SW480 (cell line): ENCODE data around the gene PKP2.
"Not testable (repeated sequence)": the region's sequence is repeated elsewhere in the genome, so short reads cannot be mapped to it uniquely, and the experiment has no call there.

Source experiments
- DNase-seq: peaks from one replicate; pipeline ENCODE4 v3.0.0-alpha.2; 2016; ENCODE audit warnings: low spot score

Gene PKP2

DNA sequence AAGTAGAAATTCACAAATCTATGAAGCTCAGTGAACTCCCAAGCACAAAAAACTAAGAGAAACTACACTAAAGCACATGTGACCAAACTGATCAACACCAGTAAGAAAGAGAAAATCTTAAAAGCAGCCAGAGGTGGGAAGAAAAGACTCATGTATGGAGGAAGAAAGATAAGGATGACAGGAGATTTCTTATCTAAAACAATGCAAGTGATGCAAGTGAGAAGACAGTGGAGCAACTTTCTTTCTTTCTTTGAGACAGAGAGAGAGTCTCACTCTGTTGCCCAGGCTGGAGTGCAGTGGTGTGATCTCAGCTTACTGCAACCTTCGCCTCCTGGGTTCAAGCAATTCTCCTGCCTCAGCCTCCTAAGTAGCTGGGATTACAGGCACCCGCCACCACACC lies 34.9 kb downstream of the PKP2 start:
- not testable (repeated sequence) for DNase-seq

GRCh38 chr12:32860192-32860591 lies 36.4 kb downstream of the PKP2 start:
- DNase-seq: no peak

- DNase-seq: no peak
These were observed 37.2 kb downstream of the PKP2 start for GRCh38 chr12:32859389-32859788.

- DNase-seq: no peak
These were observed 41.9 kb downstream of the PKP2 start for GRCh38 chr12:32854716-32855115.

DNA sequence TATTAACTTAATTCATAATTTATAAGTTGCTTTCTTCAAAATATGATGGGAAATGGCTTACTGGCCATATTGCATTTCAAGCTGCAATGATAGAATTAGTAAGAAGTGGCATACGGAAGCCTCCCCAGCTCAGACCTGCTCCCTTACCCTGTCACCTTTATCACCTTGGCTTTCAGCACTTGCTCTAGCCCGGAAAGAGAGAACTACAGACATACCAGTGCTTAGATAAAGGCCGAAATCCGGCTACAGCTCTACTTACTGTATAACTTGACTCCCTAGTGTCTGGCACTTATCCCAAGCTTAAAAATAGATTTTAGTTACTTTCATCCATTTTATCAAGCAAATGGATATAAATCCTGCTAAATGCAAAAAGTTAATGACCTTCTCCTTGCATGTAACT lies 42.5 kb downstream of the PKP2 start:
- DNase-seq: no peak

- no peak for DNase-seq
These were observed 49.3 kb downstream of the PKP2 start for GRCh38 chr12:32847287-32847686.

DNA sequence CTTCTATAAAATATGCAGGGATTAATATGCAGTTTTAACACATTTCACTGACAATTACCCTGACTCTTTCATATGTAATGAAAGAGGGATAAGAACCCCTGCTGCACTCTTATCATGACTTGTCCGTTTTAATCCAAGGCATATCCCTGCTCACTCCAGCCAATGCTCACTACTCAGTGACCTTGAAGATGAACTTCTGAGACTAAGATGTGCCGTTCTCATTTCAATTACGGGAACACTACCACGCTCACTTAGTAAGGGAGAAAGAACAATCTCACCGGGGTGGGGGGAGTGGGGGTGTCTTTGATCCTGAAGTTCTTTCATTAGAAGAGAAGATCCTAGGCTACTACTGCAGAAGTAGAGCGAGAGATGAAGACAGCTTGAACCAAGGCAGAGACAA lies 50.5 kb downstream of the PKP2 start:
- DNase-seq: no peak

DNA sequence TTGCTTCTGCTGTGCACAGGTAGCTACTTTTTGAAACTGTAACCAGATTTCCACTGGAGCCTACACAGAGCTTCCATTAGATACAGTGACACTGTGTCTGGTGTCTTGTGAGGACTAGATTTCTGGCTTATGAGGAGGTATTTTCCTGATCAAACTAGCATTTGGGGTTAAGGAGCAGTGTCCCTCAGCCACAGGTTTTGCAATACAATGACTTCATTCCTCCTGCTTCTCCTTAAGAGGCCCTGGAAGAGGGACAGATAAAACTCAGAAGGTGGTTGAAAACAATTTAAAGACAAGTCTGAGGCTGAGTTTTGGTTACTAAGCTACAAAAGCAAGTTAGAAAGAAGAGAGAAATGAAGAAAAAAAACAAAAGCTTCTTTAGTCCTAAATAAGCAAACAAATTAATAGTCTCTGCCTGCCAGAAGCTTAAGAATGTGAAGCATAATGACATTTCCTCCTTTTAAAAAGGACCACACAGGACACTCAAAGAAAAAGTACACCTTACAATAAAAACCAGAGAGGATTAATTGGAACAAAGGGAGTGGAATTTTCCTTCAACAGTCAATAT lies 53.0 kb downstream of the PKP2 start:
- DNase-seq: no peak

GRCh38 chr12:32841061-32841460 lies 55.5 kb downstream of the PKP2 start:
- no peak for DNase-seq

- DNase-seq: no peak
These were observed 56.7 kb downstream of the PKP2 start for GRCh38 chr12:32839828-32840227.

DNA sequence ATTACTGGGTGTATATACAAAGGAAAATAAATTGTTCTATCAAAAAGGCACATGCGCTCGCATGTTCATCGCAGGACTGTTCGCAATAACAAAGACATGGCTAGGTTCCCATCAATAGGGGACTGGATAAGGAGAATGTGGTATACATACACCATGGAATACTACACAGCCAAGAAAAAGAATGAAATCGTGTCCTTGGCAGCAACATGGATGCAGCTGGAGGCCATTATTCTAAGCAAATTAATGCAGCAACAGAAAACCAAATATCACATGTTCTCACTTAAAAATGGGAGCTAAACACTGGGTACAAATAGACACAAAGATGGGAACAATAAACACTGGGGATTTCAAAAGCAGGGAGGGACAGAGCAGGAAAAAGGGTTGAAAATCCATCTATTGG lies 58.6 kb downstream of the PKP2 start:
- DNase-seq: no peak

DNA sequence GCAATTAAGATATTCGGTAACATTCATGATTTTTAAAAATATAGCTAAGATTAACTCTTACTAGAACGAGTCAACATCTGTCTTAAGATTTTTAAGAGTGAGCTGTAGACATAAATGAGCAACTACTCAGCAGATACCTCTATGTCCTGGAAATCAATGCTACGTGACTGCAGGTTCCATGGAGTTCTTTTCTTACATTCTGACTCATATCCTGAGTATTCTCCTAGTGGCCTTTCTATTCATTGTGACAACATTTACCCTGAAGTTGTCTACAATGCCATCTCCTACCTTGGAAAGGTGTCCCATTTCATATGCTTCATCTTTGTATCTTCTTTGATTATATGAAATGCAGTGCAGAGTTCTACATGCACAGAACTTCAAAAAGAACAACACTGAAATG lies 59.9 kb downstream of the PKP2 start:
- no peak for DNase-seq

DNA sequence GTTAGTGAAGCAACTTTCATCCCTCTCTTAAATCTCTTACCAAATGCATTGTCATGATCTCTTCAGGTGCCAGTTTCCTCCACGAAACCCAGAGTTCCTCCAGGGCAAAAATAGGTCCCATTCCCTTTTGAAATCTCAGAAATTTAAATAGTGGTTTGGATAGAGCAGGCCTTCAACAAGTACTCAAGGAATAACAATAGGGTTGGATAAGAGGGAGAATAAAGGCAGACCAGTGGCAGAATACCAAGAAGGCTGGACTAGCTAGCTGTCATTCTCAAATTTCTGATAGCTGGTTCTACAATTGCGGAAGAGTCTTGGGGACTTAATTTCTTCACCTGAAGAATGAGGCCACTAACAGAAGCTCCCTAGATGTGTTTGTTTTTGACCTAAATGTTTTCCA lies 62.5 kb downstream of the PKP2 start:
- no peak for DNase-seq

DNA sequence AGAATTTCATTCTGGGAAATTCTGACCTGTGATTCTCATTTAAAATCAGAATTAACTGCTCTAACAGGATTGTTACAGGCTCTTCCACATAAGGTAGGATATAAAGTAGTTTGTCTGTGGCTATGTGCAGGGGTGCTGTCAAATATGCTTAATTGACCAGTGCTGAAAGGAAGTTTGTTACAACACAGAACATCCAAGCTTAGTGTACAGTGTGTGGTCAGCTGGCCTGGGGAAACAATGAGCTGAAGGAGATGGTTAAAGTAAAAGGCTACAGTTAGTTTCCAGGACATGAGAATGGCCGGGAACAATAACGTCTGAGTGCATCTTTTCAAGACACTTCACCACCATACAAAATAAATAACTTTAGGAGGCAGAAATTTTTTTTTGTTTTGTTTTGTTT lies 68.0 kb downstream of the PKP2 start:
- DNase-seq: no peak

GRCh38 chr12:32828120-32828519 lies 68.5 kb downstream of the PKP2 start:
- no peak for DNase-seq

DNA sequence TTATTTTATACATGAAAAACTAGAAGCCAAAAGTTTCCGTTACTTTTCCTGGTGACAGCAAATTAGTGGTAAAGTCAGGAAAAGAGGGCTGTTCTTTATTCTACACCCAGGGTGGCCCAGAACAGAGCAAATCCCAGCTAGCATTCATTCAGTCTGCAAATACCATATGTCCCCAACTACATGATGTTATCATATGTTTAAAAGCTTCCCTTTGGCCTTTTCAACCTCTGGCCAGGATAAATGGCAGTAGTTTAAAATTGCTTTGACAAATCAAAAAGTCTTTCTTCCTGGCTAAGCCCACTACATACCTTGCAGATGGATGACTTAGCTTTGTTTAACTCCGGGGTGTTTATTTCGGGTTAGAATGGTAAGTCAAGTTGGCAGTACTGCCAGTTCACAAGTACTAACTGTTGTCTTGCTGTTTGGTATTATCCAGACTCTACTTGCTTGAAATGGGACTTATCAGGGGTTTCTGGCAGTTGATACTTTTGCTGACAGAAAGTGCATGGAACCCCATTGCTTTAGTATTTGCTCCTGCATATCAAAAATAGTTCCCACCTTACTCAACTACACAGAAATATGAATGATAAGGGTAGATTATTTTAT lies 69.7 kb downstream of the PKP2 start:
- DNase-seq: no peak

GRCh38 chr12:32824596-32824995 lies 72.0 kb downstream of the PKP2 start:
- DNase-seq: no peak

DNA sequence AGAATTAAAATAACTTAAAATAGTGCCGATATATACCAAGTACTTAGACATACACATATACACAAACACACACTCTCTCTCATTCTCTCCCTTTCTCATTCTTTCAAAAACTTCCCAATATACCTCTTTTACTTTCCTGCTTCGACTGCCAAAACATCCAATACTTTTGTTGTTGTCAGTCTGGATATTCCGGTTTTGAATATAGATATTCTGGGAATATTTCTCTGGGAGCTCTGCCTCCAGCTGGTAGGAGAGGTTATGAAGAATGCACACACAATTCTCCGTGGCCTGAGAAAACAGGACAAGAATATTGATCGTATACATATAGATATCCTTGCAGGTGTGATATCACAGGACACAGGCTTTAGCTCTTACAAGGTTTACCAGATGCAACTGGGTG lies 74.2 kb downstream of the PKP2 start:
- DNase-seq: no peak

DNA sequence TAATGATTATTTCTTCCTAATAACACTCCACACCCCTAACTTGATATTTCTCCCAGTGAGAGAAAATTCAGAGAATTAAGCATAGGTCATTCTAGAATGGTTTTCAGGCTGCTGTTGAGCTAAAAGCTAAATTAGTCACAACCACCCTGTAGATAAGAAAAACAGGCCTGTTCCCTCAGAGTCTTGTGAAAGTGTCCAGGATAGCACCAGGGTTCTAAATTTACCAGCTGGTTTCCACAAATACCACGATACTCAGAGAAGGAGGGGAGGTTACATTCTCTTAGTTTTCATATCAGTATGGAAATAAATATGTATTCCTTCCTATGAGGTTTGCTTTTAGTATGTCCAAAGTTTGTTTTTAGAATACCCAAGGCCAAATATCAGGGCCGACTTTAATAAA lies 74.9 kb downstream of the PKP2 start:
- DNase-seq: no peak

DNA sequence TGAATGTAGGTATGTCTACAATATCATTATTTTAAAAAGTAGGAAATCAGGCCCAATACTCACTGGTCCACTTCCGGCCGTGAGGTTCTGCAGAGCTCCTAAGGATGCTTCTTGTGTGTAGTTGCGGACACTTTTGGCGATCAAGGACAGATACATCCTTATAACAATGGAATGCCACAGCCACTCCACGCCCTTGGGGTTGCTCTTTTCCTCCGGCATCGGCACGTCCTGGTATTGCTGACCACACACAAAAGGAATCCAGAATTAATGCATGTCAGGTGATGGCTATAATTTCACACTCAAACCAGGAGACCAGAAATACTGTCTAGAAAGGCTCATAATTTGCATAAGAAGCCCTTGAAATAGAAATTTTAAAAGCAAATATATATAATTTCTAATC lies 75.3 kb downstream of the PKP2 start:
- no peak for DNase-seq

DNA sequence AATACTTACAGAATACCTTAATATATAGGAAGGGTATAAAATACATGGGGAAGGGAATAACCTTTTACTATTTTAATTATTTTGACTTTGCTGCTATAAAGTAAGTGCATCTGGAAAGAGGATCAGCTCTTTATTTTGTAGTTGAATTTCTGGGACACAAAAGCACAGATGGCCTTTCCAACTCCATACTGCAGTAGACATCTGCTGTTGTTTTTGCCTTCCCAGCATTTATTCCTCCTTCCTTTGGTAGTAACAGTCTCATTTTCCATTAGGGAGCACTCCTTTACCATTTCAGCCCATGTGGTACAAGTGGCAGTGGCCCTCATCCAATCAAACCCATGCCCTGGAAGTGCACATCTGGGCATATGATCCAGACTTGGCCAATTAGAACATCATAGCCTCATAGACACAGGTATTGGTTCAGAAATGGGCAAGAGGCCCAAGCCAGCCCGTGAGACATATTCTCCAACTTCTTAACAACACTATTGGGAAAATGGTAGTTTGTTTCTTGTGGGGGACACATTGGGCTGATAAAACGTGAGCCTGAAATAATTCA lies 76.1 kb downstream of the PKP2 start:
- DNase-seq: no peak

DNA sequence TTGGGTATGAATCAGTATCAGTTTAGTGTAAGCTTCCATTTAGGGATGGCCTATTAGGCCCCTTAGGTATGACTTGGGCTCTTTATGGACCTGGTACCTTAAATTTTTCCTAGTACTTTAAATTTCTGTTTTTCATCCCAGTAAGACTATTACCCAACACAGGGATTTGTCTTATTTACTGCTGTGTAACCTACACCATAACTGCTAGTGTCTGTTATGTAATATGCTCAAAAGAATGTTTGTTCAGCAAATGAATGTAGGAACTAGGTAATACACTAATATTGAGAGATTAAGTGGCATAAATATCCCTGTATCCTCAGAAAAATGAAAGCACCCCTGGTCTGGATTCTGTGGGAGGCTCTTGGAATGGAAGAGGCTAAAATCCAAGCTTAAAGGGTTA lies 77.2 kb downstream of the PKP2 start:
- DNase-seq: no peak

DNA sequence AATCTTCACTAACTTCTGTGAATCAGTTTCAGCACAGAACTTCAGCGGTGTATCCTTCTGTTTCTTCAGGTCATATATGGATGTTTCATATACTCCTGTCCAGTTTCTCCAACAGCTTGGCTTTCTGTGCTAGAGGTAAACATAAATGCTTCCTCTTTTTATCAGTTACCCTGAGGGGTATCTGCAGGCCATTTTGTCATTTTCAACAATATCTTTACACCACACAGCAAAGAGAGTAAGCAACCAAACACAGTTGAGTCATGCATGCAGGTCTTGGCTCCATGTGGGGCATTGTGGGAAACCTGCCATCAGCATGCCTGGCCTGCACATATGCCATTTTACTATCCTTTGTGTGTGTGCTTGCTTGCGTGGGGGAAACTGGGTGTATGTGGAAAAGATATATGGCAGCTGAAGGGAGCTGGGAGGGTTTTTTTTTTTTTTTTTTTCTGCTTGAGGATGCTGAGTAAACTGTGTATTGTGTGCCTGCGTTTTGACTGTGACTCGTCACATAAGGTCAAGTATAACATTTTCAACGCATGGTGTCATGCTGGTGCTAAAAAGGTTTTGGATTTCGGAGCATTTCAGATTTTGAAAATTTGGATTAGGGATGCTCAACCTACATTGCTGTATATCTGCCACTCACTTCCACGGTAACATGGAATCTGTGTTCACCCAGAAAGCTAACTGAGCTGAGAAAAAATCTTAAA lies 84.7 kb downstream of the PKP2 start:
- DNase-seq: no peak

DNA sequence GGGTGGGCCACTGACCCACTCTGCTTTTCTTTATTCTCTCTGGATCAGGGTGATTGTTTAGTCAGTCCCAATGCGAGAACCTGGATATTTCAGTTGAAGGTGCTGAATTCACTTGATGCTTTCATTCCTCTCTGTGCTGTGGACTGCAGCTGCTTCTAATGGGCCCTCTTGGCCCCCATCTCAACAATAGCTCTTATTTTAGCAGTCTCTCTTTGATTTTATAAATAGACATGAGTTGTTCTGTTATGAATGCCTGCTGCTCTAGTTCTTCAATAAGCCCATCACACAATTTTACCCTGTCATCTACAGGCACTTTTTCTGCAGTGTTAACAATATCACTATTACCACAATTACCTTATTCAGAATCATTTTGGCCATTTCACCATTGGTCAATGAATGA lies 86.7 kb downstream of the PKP2 start:
- DNase-seq: no peak
